NCI-H128 (cell line): Measurements from ENCODE around the gene NAA10.

Source experiments
- DNase-seq: peaks from one replicate; lab custom pipeline; 2025; ENCODE audit not compliant: unreplicated experiment; lab: John Stamatoyannopoulos, UW

NAA10 gene

GRCh38 chrX:153885968-153886903 lies 48.6 kb downstream of the NAA10 start, which contains the start of gene L1CAM:
TSS of gene L1CAM (minus strand) at chrX:153886173. CDS start at chrX:153875836, 10,337 bp downstream.
- no peak for DNase-seq

- DNase-seq, result no peak
Measured at GRCh38 chrX:153885208-153885787, 49.5 kb downstream of the NAA10 start.

- no peak for DNase-seq
Measured at GRCh38 chrX:153884590-153884989, 50.2 kb downstream of the NAA10 start.

- no peak for DNase-seq
Measured at GRCh38 chrX:153884136-153884535, 50.7 kb downstream of the NAA10 start.

GRCh38 chrX:153883163-153883843 lies 51.5 kb downstream of the NAA10 start:
- DNase-seq, result no peak

GRCh38 chrX:153882557-153882956 lies 52.3 kb downstream of the NAA10 start:
- DNase-seq, result no peak

- DNase-seq, result no peak
Measured at GRCh38 chrX:153882086-153882498, 52.7 kb downstream of the NAA10 start.

- DNase-seq, result no peak
Measured at GRCh38 chrX:153881281-153881680, 53.6 kb downstream of the NAA10 start.

- no peak for DNase-seq
Measured at GRCh38 chrX:153880440-153880815, 54.4 kb downstream of the NAA10 start.

- DNase-seq, result no peak
Measured at GRCh38 chrX:153879741-153880439, 54.9 kb downstream of the NAA10 start.
